K562 (cell line): ENCODE data around the gene AHSP. TPM values are rescaled to one million over a fixed set of nuclear protein-coding genes. Genes with fewer than 3 reads are reported as not detected.

Experiments used
- ATAC-seq: fragments of 200-7000 bp; cut with Tn5 transposase; 3 replicates; pipeline ENCODE4 v1.9.1; 2020; ENCODE audit warnings: moderate library complexity
- BruUV-seq: library from RNA; stranded (reverse); fragments of 400-500 nt; replicated peaks from 2 replicates; lab custom pipeline; 2021; lab: Mats Ljungman, UMichigan
- CTCF ChIA-PET: fragments of 300-600 bp; formaldehyde crosslinking; extraction: SDS; loops from one replicate; lab custom pipeline; 2021; ENCODE audit warnings: low intra/inter-chr PET ratio; lab: Yijun Ruan, JAX
- POLR2A ChIA-PET: fragments of 300-600, 350-650 bp; sonication (Branson Sonifier 250); formaldehyde crosslinking; extraction: SDS; loops from one replicate; lab custom pipeline; 2021; ENCODE audit warnings: antibody characterized with exemption, inconsistent platforms; lab: Yijun Ruan, JAX
- DNase-seq, 4 experiments: peaks; one replicate each; pipeline versions ENCODE4 v3.0.0 to v3.0.0-alpha.2; 2011 to 2018; ENCODE audit warnings: low spot score in 3 of 4, mixed read lengths in 3 of 4; ENCODE audit errors: extremely low read depth in 1 of 4
- FAIRE-seq: peaks from 2 replicates; lab custom pipeline; 2011; peaks lifted over from hg19 to GRCh38; lab: Jason Lieb, UNC
- H2AFZ ChIP-seq: 2 replicates; pipeline ENCODE4 v1.6.0; 2011; ENCODE audit warnings: low read depth, low read length, control low read depth, inconsistent platforms
- H3K27ac ChIP-seq: fragments of 200-600 bp; 3 replicates; pipeline ENCODE4 v1.8.0; 2011; ENCODE audit warnings: low read depth, mild to moderate bottlenecking, control low read depth, inconsistent platforms, low read length, moderate library complexity, mixed read lengths; ENCODE audit errors: extremely low read depth
- H3K27me3 ChIP-seq, 2 experiments: fragments of 300-600 bp in 1 of 2; 2 replicates in 1 of 2; 3 replicates in 1 of 2; pipeline versions ENCODE4 v1.6.0 to v1.8.0; 2011; ENCODE audit warnings: inconsistent platforms in 2 of 2, low read length in 2 of 2, mild to moderate bottlenecking in 1 of 2, mixed read lengths in 1 of 2, moderate library complexity in 1 of 2; ENCODE audit not compliant: control insufficient read depth in 2 of 2, insufficient read depth in 2 of 2
- H3K36me3 ChIP-seq: fragments of 300-600 bp; 3 replicates; pipeline ENCODE4 v1.8.0; 2011; ENCODE audit warnings: mild to moderate bottlenecking, low read length, inconsistent platforms; ENCODE audit not compliant: control insufficient read depth, insufficient read depth
- H3K4me1 ChIP-seq, 2 experiments: fragments of 200-600 bp in 1 of 2; replicated peaks in 1 of 2; 2 replicates in 1 of 2; 3 replicates in 1 of 2; pipeline versions ENCODE4 v1.5.1 to v1.8.0; 2011; ENCODE audit warnings: inconsistent platforms in 2 of 2, low read length in 2 of 2, mild to moderate bottlenecking in 1 of 2, mixed read lengths in 1 of 2, moderate library complexity in 1 of 2; ENCODE audit not compliant: control insufficient read depth in 2 of 2, insufficient read depth in 2 of 2
- H3K4me2 ChIP-seq: 2 replicates; pipeline ENCODE4 v1.6.1; 2011; ENCODE audit warnings: low read length, control low read depth, inconsistent platforms, mixed read lengths; ENCODE audit not compliant: insufficient read depth
- H3K4me3 ChIP-seq: fragments of 200-600 bp; sonication (generic), shearing (Covaris generic); 2 replicates; pipeline ENCODE4 v1.5.1; 2016; ENCODE audit warnings: control low read depth, inconsistent platforms
- H3K79me2 ChIP-seq: fragments of 200-600 bp; 3 replicates; pipeline ENCODE4 v1.8.0; 2011; ENCODE audit warnings: low read length, inconsistent platforms; ENCODE audit not compliant: control insufficient read depth, insufficient read depth
- H3K9ac ChIP-seq, 2 experiments: 2 replicates each; pipeline versions ENCODE4 v1.6.0 to v1.6.1; 2011; ENCODE audit warnings: low read depth in 2 of 2, low read length in 2 of 2, control low read depth in 1 of 2, inconsistent platforms in 1 of 2, mild to moderate bottlenecking in 1 of 2, mixed read lengths in 1 of 2; ENCODE audit not compliant: insufficient read depth in 1 of 2
- H3K9me1 ChIP-seq: one replicate; pipeline ENCODE4 v1.6.0; 2011; ENCODE audit warnings: inconsistent platforms, mild to moderate bottlenecking, low read length, moderate library complexity; ENCODE audit not compliant: control insufficient read depth, insufficient read depth
- H3K9me3 ChIP-seq: replicated peaks from 2 replicates; pipeline ENCODE4 v1.5.1; 2011; ENCODE audit warnings: low read depth, low read length, inconsistent platforms; ENCODE audit not compliant: control insufficient read depth, insufficient read depth
- H4K20me1 ChIP-seq: replicated peaks from 2 replicates; pipeline ENCODE4 v1.6.1; 2011; ENCODE audit warnings: low read length, inconsistent platforms, mixed read lengths; ENCODE audit not compliant: control insufficient read depth, insufficient read depth
- ATF7 ChIP-seq: fragments of 450-650 bp; IDR thresholded peaks from 2 replicates; pipeline ENCODE4 v1.7.1; 2014; ENCODE audit warnings: mild to moderate bottlenecking, moderate library complexity
- ETS2 ChIP-seq: IDR thresholded peaks from 2 replicates; pipeline ENCODE4 v1.6.1; 2016; ENCODE audit warnings: borderline replicate concordance, missing genetic modification characterization, mild to moderate bottlenecking, moderate library complexity, missing compliant biosample characterization; ENCODE audit not compliant: poor library complexity, severe bottlenecking
- GABPA ChIP-seq: fragments of 200-800 bp; sonication (Bioruptor generic); conservative IDR thresholded peaks from 2 replicates; pipeline ENCODE4 v1.6.1; 2016; ENCODE audit warnings: low read depth, missing genetic modification characterization, missing compliant biosample characterization
- GTF3C2 ChIP-seq: IDR thresholded peaks from 3 replicates; pipeline ENCODE4 v1.6.1; 2011; ENCODE audit warnings: borderline replicate concordance, mild to moderate bottlenecking, moderate library complexity; ENCODE audit not compliant: insufficient read length; ENCODE audit errors: extremely low read depth
- MED1 ChIP-seq: sonication (generic); formaldehyde crosslinking; IDR thresholded peaks from 2 replicates; pipeline ENCODE4 v1.8.1; 2023; ENCODE audit warnings: missing genetic modification reagents, borderline replicate concordance
- SIRT6 ChIP-seq: IDR thresholded peaks from one replicate; pipeline ENCODE4 v1.6.1; 2012; ENCODE audit warnings: low read depth, mild to moderate bottlenecking, control low read depth, inconsistent platforms, low read length, moderate library complexity
- SMARCB1 ChIP-seq: IDR thresholded peaks from 2 replicates; pipeline ENCODE4 v1.6.1; 2011; ENCODE audit warnings: improper control_type of control experiment, low read depth; ENCODE audit not compliant: insufficient read length
- USF1 ChIP-seq: sonication (generic); formaldehyde crosslinking; IDR thresholded peaks from 2 replicates; pipeline ENCODE4 v1.9.0; 2022; ENCODE audit warnings: mild to moderate bottlenecking, missing genetic modification reagents
- ZNF75A ChIP-seq: fragments of 450-650 bp; formaldehyde crosslinking; IDR thresholded peaks from 2 replicates; pipeline ENCODE4 v1.4.0; 2020; ENCODE audit warnings: mild to moderate bottlenecking
- WGBS: fragments of 100-300 bp; shearing (Covaris generic); methylation state at CpG from one replicate; pipeline ENCODE4 v1.1.6; 2016; ENCODE audit warnings: low coverage, mixed read lengths; ENCODE audit not compliant: insufficient coverage; ENCODE audit errors: missing lambda C conversion rate; 5-methylcytosine and 5-hydroxymethylcytosine counted together
- in situ Hi-C: fragments of 300-500 bp; cut with MboI; formaldehyde crosslinking; loops from 4 replicates; pipeline ENCODE4 v1.15.0; 2018; ENCODE audit warnings: inconsistent platforms, mixed read lengths
- intact Hi-C: fragments of 100-400 bp; cut with micrococcal nuclease; formaldehyde crosslinking; loops from 2 replicates; pipeline ENCODE4 v1.14.2; 2022
- polyA plus RNA-seq, 8 experiments: library from polyadenylated mRNA; depleted of rRNA in 4 of 8; stranded (reverse) in 5 of 8; unstranded in 3 of 8; fragments of >200 nt; fragmentation: Nextera tagmentation in 2 of 8; fragmentation: Illumina TruSeq in 1 of 8; extraction: Ambion mirVana in 2 of 8; extraction: Trizol in 1 of 8; gene quantifications; 2 replicates each; pipeline versions ENCODE4 v1.2.1 to v1.2.3, GENCODE V29; 2011 to 2014; ENCODE audit warnings: inconsistent platforms in 1 of 8, missing spikeins in 1 of 8
- total RNA-seq, 7 experiments: library from RNA; depleted of rRNA in 6 of 7; stranded (reverse); fragments of >200 nt in 6 of 7; fragmentation: Illumina TruSeq in 2 of 7; extraction: Trizol in 2 of 7; gene quantifications; 2 replicates each; pipeline versions ENCODE4 v1.2.1 to v1.2.3, GENCODE V29; 2011 to 2021; ENCODE audit warnings: low replicate concordance in 1 of 7
- TF ChIP-seq, protein P1 (sequence below): fragments of 150-350 bp; conservative IDR thresholded peaks from 2 replicates; pipeline ENCODE4 v1.6.1; 2014; ENCODE audit warnings: low read length
- TF ChIP-seq, protein P2 (sequence below): sonication (generic); formaldehyde crosslinking; IDR thresholded peaks from 2 replicates; pipeline ENCODE4 v1.8.1; 2022; ENCODE audit warnings: missing genetic modification reagents

AHSP gene
- total and polyA plus RNA-seq, 9 of the 15 experiments (the other 6 are each of a cell fraction or from before 2014, with no cell fraction given): 6.6 to 99.1 (median 25.8) TPM

DNA sequence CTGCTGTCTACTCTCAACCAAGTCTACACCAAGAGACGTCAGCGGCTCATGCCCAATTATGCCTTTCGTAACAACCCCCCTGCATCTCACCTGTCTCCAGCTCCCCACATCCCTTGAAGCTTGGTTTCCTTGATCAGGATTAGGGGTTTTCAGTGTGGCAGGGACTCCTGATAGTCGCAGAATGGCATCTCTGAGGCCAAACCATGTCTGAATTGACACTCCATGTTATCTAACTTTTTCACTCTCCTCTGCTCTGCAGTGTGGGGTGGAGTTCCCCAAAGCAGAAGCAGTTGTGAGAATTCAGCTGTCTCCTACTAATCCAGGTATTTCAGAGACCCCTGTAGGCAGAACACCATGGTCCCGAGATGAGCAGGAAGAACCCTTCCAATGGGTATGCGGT, 5.6 kb upstream of the AHSP start:
- Histone ChIP-seq H3K4me3 (no peak overlapping the region), H3K79me2 (no peaks in the 10 kb centered on the region), H3K4me1 (peaks cover 16 to 26% of the 10 kb centered on the region in 2 experiments; a peak in 4 of 5 replicates), H3K36me3 (no peaks in the 10 kb centered on the region), H4K20me1 (no peaks in the 10 kb centered on the region), H2AFZ (peak overlapping the region; percentile 85), H3K27me3 (no peaks in the 10 kb centered on the region), H3K9me3 (no peaks in the 10 kb centered on the region), H3K27ac (peak overlapping the region; percentile 36; the same call in 1 of the 3 replicates), H3K9me1 (no peaks in the 10 kb centered on the region), H3K9ac (peak overlapping the region in 1 of 2 experiments; percentile 65; a peak in 1 of 4 replicates), H3K4me2 (no peak overlapping the region)
- DNase-seq (peak in 1 of 4 experiments; percentile 23), FAIRE-seq (no peak), ATAC-seq (peak; percentile 21; the same call in 1 of the 3 replicates)
- intact Hi-C loops (loop anchor here (5.0 kb wide), 1 partner anchor 50 kb away; the partner anchor contains the start of gene TGFB1I1), in situ Hi-C loops (no loop called here)
- WGBS: 63% methylated on average over 6 of the region's 6 CpGs
- CTCF ChIA-PET: no interaction called here
- BruUV-seq: no TSS peak
- no peak for TF ChIP-seq GTF3C2
- no peak for TF ChIP-seq SMARCB1
- TF ChIP-seq ZNF75A (CRISPR knock-in tag): no peak
- TF ChIP-seq GABPA (tag): no peak
- TF ChIP-seq SIRT6: no peak
- TF ChIP-seq MED1: no peak
- TF ChIP-seq USF1 (CRISPR knock-in tag): no peak
- TF ChIP-seq ATF7: no peak
- TF ChIP-seq, protein P1, sequence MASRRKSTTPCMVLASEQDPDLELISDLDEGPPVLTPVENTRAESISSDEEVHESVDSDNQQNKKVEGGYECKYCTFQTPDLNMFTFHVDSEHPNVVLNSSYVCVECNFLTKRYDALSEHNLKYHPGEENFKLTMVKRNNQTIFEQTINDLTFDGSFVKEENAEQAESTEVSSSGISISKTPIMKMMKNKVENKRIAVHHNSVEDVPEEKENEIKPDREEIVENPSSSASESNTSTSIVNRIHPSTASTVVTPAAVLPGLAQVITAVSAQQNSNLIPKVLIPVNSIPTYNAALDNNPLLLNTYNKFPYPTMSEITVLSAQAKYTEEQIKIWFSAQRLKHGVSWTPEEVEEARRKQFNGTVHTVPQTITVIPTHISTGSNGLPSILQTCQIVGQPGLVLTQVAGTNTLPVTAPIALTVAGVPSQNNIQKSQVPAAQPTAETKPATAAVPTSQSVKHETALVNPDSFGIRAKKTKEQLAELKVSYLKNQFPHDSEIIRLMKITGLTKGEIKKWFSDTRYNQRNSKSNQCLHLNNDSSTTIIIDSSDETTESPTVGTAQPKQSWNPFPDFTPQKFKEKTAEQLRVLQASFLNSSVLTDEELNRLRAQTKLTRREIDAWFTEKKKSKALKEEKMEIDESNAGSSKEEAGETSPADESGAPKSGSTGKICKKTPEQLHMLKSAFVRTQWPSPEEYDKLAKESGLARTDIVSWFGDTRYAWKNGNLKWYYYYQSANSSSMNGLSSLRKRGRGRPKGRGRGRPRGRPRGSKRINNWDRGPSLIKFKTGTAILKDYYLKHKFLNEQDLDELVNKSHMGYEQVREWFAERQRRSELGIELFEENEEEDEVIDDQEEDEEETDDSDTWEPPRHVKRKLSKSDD: no peak
- TF ChIP-seq, protein P2, sequence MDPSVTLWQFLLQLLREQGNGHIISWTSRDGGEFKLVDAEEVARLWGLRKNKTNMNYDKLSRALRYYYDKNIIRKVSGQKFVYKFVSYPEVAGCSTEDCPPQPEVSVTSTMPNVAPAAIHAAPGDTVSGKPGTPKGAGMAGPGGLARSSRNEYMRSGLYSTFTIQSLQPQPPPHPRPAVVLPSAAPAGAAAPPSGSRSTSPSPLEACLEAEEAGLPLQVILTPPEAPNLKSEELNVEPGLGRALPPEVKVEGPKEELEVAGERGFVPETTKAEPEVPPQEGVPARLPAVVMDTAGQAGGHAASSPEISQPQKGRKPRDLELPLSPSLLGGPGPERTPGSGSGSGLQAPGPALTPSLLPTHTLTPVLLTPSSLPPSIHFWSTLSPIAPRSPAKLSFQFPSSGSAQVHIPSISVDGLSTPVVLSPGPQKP: no peak
- no peak for TF ChIP-seq ETS2
- POLR2A ChIA-PET: no interaction called here
